ENCODE measurements around the gene ZNF440. TPM values are rescaled to one million over a fixed set of nuclear protein-coding genes. Genes with fewer than 3 reads are reported as not detected.
"Not testable (repeated sequence)": the region's sequence is repeated elsewhere in the genome, so short reads cannot be mapped to it uniquely, and the experiment has no call there.

ZNF440 gene
- total RNA-seq, 2 experiments from 2014 or later: 7.9 to 15.2 TPM

- ChIA-PET POLR2A (no interaction called here), CTCF (ENCODE audit: unreplicated experiment) (no interaction called here)
- intact Hi-C loops (cut with micrococcal nuclease; ENCODE audit: unreplicated experiment): no loop called here
- Histone ChIP-seq H3K79me2 (ENCODE audit: insufficient read depth, low read depth, low read length) (no peaks in the 10 kb centered on the region), H4K20me1 (ENCODE audit: insufficient read depth, low read length) (no peaks in the 10 kb centered on the region), H3K4me1 (ENCODE audit: insufficient read depth, low read length, poor library complexity, severe bottlenecking) (peaks cover 14% of the 10 kb centered on the region), H3K9me2 (ENCODE audit: insufficient read depth, low read length) (no peaks in the 10 kb centered on the region), H3K27ac (ENCODE audit: low read depth, low read length, poor library complexity, severe bottlenecking) (peak overlapping the region; percentile 28), H2AFZ (ENCODE audit: low read length) (peak overlapping the region; percentile 97), H3K36me3 (ENCODE audit: insufficient read depth, low read length) (peaks cover 15% of the 10 kb centered on the region; the same call in 1 of the 2 replicates), H3K4me2 (ENCODE audit: low read length) (peak overlapping the region; percentile 70), H3K4me3 (ENCODE audit: low read depth, low read length, poor library complexity, severe bottlenecking) (peak overlapping the region; percentile 96), H3K9me3 (ENCODE audit: low read length) (peaks cover 23% of the 10 kb centered on the region; the same call in 1 of the 2 replicates)
- BruUV-seq (replicated peaks): no TSS peak
- TF ChIP-seq CTCF (conservative IDR thresholded peaks at IDR 0.05; ENCODE audit: low read length) (no peak), EZH2phosphoT487 (IDR thresholded peaks at IDR 0.05; ENCODE audit: borderline replicate concordance, low read depth, low read length) (no peak)
- DNase-seq (ENCODE audit: low spot score): peak; percentile 53
Observed at GRCh38 chr19:11767633-11768133, 46.4 kb upstream of the ZNF440 start.

GRCh38 chr19:11769995-11770394, 44.1 kb upstream of the ZNF440 start:
- Histone ChIP-seq H3K27ac (ENCODE audit: low read depth, low read length, poor library complexity, severe bottlenecking) (no peak overlapping the region), H3K4me3 (ENCODE audit: low read depth, low read length, poor library complexity, severe bottlenecking) (no peak overlapping the region), H3K4me1 (ENCODE audit: insufficient read depth, low read length, poor library complexity, severe bottlenecking) (peaks cover 14% of the 10 kb centered on the region), H2AFZ (ENCODE audit: low read length) (no peak overlapping the region), H3K36me3 (ENCODE audit: insufficient read depth, low read length) (peaks cover 15% of the 10 kb centered on the region; the same call in 1 of the 2 replicates), H3K9me3 (ENCODE audit: low read length) (peaks cover 13% of the 10 kb centered on the region; the same call in 1 of the 2 replicates), H3K4me2 (ENCODE audit: low read length) (no peak overlapping the region), H3K9me2 (ENCODE audit: insufficient read depth, low read length) (no peaks in the 10 kb centered on the region), H4K20me1 (ENCODE audit: insufficient read depth, low read length) (no peaks in the 10 kb centered on the region), H3K79me2 (ENCODE audit: insufficient read depth, low read depth, low read length) (no peaks in the 10 kb centered on the region)
- TF ChIP-seq EZH2phosphoT487 (IDR thresholded peaks at IDR 0.05; ENCODE audit: borderline replicate concordance, low read depth, low read length): no peak
- no peak for TF ChIP-seq CTCF (conservative IDR thresholded peaks at IDR 0.05; ENCODE audit: low read length)
- ChIA-PET POLR2A (no interaction called here), CTCF (ENCODE audit: unreplicated experiment) (no interaction called here)
- BruUV-seq (replicated peaks): no TSS peak
- no peak for DNase-seq (ENCODE audit: low spot score)
- intact Hi-C loops (cut with micrococcal nuclease; ENCODE audit: unreplicated experiment): no loop called here

- CTCF ChIA-PET (ENCODE audit: unreplicated experiment); DNase-seq (ENCODE audit: low spot score); BruUV-seq (replicated peaks): not testable (repeated sequence)
Observed at GRCh38 chr19:11771520-11771919, 42.6 kb upstream of the ZNF440 start.

GRCh38 chr19:11776669-11777068, 37.4 kb upstream of the ZNF440 start:
- H3K4me3 ChIP-seq (ENCODE audit: low read depth, low read length, poor library complexity, severe bottlenecking); CTCF ChIA-PET (ENCODE audit: unreplicated experiment); DNase-seq (ENCODE audit: low spot score); intact Hi-C loops (cut with micrococcal nuclease; ENCODE audit: unreplicated experiment); BruUV-seq (replicated peaks); H3K79me2 ChIP-seq (ENCODE audit: insufficient read depth, low read depth, low read length); H2AFZ ChIP-seq (ENCODE audit: low read length); H3K27ac ChIP-seq (ENCODE audit: low read depth, low read length, poor library complexity, severe bottlenecking); H3K4me2 ChIP-seq (ENCODE audit: low read length); H4K20me1 ChIP-seq (ENCODE audit: insufficient read depth, low read length); H3K4me1 ChIP-seq (ENCODE audit: insufficient read depth, low read length, poor library complexity, severe bottlenecking); H3K9me2 ChIP-seq (ENCODE audit: insufficient read depth, low read length); H3K9me3 ChIP-seq (ENCODE audit: low read length); POLR2A ChIA-PET: not testable (repeated sequence)
- peaks cover 43% of the 10 kb centered on the region for H3K36me3 ChIP-seq (ENCODE audit: insufficient read depth, low read length)

More at GRCh38 chr19:11771520-11771919, 42.6 kb upstream of the ZNF440 start:
- H3K4me2 ChIP-seq (ENCODE audit: low read length); intact Hi-C loops (cut with micrococcal nuclease; ENCODE audit: unreplicated experiment); H2AFZ ChIP-seq (ENCODE audit: low read length); H4K20me1 ChIP-seq (ENCODE audit: insufficient read depth, low read length); H3K27ac ChIP-seq (ENCODE audit: low read depth, low read length, poor library complexity, severe bottlenecking); H3K4me3 ChIP-seq (ENCODE audit: low read depth, low read length, poor library complexity, severe bottlenecking); H3K79me2 ChIP-seq (ENCODE audit: insufficient read depth, low read depth, low read length); H3K9me2 ChIP-seq (ENCODE audit: insufficient read depth, low read length): not testable (repeated sequence)
- Histone ChIP-seq H3K36me3 (ENCODE audit: insufficient read depth, low read length) (peaks cover 15% of the 10 kb centered on the region; the same call in 1 of the 2 replicates), H3K9me3 (ENCODE audit: low read length) (peaks cover 13% of the 10 kb centered on the region; the same call in 1 of the 2 replicates), H3K4me1 (ENCODE audit: insufficient read depth, low read length, poor library complexity, severe bottlenecking) (peaks cover 11% of the 10 kb centered on the region)
- TF ChIP-seq CTCF (conservative IDR thresholded peaks at IDR 0.05; ENCODE audit: low read length): peak; percentile 50
- POLR2A ChIA-PET: interaction anchor here (0.6 to 0.7 kb wide), 2 partner anchors 39 to 875 kb away, joined by 3 to 5 read pairs; no protein-coding TSS in a partner anchor
